Measurements from ENCODE around the gene ZNF148. TPM values are rescaled to one million over a fixed set of nuclear protein-coding genes. Genes with fewer than 3 reads are reported as not detected.
A peak's percentile ranks its signal among the peaks of the same experiment; 100 is the strongest.

ZNF148 gene
- total and polyA plus RNA-seq, 8 donors, result 2.1 to 31.2 (median 17.1) TPM

DNA sequence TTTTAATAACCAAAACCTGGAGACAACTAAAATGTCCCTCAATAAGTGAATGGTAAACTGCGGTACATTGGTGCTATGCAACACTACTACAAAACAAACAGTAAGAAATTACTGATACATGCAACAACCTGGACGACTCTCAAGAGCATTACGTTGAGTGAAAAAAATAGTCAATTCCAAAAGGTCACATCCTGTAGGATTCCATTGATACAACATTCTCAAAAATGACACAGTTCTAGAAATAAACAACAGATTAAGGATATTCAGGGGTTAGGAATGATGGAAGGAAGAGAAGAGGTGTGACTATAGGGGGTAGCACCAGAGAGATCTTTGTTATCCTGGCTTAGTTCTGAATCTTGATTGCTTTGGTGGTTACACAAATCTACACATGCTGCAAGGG, 72.2 kb downstream of the ZNF148 start:
- no peak for FAIRE-seq
- no peak for DNase-seq
- Histone ChIP-seq H3K9me3 (no peaks in the 10 kb centered on the region), H3K36me3 (no peaks in the 10 kb centered on the region), H3K27ac (no peak overlapping the region), H3K4me3 (no peak overlapping the region), H3K4me1 (peaks cover 0 to 8% (median 0%) of the 10 kb centered on the region in 3 donors), H3K27me3 (no peaks in the 10 kb centered on the region)
- peak in 1 of 4 donors; percentile 37 for ATAC-seq
- TF ChIP-seq, protein P1, sequence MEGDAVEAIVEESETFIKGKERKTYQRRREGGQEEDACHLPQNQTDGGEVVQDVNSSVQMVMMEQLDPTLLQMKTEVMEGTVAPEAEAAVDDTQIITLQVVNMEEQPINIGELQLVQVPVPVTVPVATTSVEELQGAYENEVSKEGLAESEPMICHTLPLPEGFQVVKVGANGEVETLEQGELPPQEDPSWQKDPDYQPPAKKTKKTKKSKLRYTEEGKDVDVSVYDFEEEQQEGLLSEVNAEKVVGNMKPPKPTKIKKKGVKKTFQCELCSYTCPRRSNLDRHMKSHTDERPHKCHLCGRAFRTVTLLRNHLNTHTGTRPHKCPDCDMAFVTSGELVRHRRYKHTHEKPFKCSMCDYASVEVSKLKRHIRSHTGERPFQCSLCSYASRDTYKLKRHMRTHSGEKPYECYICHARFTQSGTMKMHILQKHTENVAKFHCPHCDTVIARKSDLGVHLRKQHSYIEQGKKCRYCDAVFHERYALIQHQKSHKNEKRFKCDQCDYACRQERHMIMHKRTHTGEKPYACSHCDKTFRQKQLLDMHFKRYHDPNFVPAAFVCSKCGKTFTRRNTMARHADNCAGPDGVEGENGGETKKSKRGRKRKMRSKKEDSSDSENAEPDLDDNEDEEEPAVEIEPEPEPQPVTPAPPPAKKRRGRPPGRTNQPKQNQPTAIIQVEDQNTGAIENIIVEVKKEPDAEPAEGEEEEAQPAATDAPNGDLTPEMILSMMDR (IDR thresholded peaks at IDR 0.05), result no peak
- 86 to 87% methylated on average over 3 of the region's 3 CpGs for WGBS, 2 donors
- intact Hi-C loops (cut with DNase I), result no loop called here

DNA sequence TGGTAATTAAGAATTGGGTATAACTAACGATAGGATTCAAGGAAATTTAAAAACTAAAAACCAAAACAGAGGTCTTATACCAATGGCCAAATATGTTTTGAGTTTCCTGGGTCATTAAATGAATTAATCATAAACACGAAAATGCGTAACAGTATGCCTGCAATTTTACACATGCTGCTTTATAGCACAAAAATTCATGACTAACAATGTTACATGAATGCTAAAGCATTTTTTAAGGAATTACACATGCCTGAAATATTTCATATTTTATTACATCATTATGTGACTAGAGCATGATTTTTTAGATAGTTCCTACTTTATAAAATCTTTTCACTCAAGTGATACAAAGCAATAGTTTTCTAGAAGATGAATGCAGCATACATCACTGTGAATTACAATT, 74.7 kb downstream of the ZNF148 start:
- 93 to 96% methylated on average over 3 of the region's 3 CpGs for WGBS, 2 donors
- Histone ChIP-seq H3K4me1 (peaks cover 0 to 10% (median 0%) of the 10 kb centered on the region in 3 donors), H3K9me3 (no peaks in the 10 kb centered on the region), H3K36me3 (no peaks in the 10 kb centered on the region), H3K4me3 (no peak overlapping the region), H3K27ac (no peak overlapping the region), H3K27me3 (no peaks in the 10 kb centered on the region)
- intact Hi-C loops (cut with DNase I), result no loop called here
- DNase-seq (no peak), ATAC-seq (no peak), FAIRE-seq (no peak)
- TF ChIP-seq, protein P1 (IDR thresholded peaks at IDR 0.05), result no peak

DNA sequence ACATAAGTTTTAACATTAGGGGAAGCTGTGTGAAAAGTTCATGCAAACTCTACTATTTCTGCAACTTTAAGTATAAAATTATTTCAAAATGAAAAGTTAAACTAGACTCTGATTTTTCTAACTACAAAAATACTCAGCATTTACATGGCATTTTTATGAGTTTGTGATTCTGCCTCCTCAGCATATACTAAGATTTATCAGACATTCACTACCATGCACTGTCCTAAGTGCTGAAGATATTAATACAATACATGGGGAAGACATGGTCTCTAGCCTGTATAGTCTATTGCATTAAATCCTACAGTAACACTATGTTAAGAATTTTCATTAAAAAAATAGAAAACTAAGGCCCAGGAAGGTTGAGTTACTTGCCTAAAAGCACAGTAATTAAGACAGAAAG, 80.7 kb downstream of the ZNF148 start:
- Histone ChIP-seq H3K4me3 (no peak overlapping the region), H3K27ac (no peak overlapping the region), H3K27me3 (no peaks in the 10 kb centered on the region), H3K36me3 (no peaks in the 10 kb centered on the region), H3K4me1 (peaks cover 0 to 24% (median 14%) of the 10 kb centered on the region in 3 donors), H3K9me3 (no peaks in the 10 kb centered on the region)
- TF ChIP-seq, protein P1 (IDR thresholded peaks at IDR 0.05), result no peak
- intact Hi-C loops (cut with DNase I), result no loop called here
- no peak for DNase-seq
- no peak for ATAC-seq
- no peak for FAIRE-seq

DNA sequence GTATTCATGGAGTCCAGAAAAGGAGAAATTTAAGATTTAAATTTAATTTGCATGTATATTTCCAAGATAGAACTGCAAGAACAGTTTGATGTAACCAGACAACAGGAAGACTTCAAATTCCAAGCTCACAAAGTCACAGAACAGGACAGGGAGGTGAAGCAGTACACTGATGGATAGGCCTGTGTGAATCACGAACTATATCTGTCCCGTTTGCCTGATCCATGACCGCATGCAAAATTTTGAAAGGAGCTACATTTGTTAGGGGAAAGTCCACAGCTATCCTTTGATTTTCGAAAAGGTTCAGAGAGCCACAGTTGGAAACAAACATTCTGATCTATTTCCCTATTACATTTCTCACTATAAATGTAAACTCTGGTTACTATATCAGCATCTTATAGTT, 83.1 kb downstream of the ZNF148 start:
- Histone ChIP-seq H3K9me3 (no peaks in the 10 kb centered on the region), H3K4me3 (no peak overlapping the region), H3K27me3 (no peaks in the 10 kb centered on the region), H3K27ac (no peak overlapping the region), H3K36me3 (no peaks in the 10 kb centered on the region), H3K4me1 (peaks cover 0 to 30% (median 20%) of the 10 kb centered on the region in 3 donors)
- ATAC-seq, result no peak
- WGBS, 2 donors, result 62 to 73% methylated on average over 4 of the region's 4 CpGs
- DNase-seq, result no peak
- TF ChIP-seq, protein P1 (IDR thresholded peaks at IDR 0.05), result no peak
- FAIRE-seq, result no peak
- intact Hi-C loops (cut with DNase I), result no loop called here

DNA sequence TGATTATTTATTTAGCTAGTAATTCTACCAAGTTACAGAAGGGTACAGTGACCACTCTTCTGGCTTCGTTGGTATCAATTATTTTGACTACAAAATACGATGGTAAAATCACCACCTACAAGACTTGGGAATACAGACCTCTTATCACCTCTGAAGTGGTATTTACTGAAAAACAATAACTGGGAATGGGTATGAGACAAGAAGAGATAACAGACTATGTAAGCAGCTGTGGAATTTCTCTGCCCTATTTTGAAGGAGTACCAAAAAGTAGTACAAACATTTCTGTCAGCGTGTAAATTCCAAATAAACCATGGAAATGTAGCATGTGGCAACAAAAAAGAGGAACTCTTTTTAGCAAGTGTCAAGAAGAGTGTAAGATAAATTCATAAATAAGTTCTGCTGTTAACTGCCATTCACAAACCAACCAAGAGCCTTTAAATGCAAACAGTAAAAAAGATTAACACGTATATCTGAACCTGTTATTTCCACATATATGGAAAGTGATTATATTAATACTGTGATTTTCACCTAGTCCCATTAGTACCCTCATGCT, 85.6 kb downstream of the ZNF148 start:
- FAIRE-seq (no peak), DNase-seq (no peak), ATAC-seq (peak; percentile 66 to 89 (median 84))
- WGBS, 2 donors, result 27 to 35% methylated on average over 4 of the region's 4 CpGs
- H3K27me3 ChIP-seq, result no peaks in the 10 kb centered on the region
- H3K36me3 ChIP-seq, result no peaks in the 10 kb centered on the region
- no peaks in the 10 kb centered on the region for H3K9me3 ChIP-seq
- intact Hi-C loops (cut with DNase I), result no loop called here
- H3K4me1 ChIP-seq, result peaks cover 0 to 35% (median 28%) of the 10 kb centered on the region in 3 donors
- no peak overlapping the region for H3K4me3 ChIP-seq
- TF ChIP-seq, protein P1 (IDR thresholded peaks at IDR 0.05), result no peak
- peak overlapping the region in 1 of 4 donors; percentile 4 for H3K27ac ChIP-seq

Measured in pancreas (tissue), 10 donors.